GM18505 (cell line): ENCODE measurements around the gene ENTPD8.

Experiments
- ATAC-seq: cut with Tn5 transposase; IDR thresholded peaks from one replicate; pipeline ENCODE4 v1.9.1; 2021; ENCODE audit not compliant: unreplicated experiment
- POLR2A ChIP-seq: IDR thresholded peaks from 4 replicates; pipeline ENCODE4 v1.6.1; 2011; ENCODE audit warnings: borderline replicate concordance; ENCODE audit not compliant: insufficient read depth, insufficient read length; ENCODE audit errors: extremely low read depth

The ENTPD8 gene, protein sequence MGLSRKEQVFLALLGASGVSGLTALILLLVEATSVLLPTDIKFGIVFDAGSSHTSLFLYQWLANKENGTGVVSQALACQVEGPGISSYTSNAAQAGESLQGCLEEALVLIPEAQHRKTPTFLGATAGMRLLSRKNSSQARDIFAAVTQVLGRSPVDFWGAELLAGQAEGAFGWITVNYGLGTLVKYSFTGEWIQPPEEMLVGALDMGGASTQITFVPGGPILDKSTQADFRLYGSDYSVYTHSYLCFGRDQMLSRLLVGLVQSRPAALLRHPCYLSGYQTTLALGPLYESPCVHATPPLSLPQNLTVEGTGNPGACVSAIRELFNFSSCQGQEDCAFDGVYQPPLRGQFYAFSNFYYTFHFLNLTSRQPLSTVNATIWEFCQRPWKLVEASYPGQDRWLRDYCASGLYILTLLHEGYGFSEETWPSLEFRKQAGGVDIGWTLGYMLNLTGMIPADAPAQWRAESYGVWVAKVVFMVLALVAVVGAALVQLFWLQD

DNA sequence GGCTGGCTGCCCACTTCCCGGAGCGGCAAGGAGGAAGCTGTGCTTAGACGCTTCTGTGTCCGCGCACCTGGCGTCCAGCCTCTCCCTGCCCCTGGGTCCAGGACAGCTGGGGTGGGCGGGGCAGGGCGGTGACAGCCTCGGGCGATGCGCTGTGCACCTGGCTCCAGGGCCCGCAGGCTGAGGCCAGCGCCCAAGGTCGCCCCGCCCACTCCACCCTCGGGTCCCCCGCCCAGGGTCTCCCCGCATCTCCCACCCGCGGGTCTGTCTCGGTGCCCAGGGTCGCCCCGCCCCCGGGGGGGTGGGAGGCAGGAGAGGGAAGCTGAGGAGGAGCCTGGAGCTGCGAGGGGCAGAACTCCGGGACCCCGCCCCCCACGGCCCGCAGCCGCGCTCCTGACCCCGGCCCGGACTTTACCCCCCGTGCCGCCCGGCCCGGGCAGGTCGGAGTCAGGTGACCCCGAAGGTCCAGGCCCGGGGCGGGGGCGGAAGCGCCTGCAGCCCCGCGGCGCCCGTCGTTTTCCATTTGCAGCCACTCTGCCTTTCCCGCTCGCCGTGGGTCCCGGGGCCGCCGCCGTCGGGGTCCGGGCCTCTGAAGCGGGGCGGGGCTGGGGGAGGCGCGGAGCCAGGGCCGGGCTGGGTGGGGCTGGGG, at the start of gene ENTPD8:
ENTPD8 (minus strand) TSS at position 69 of the 646 bp plus-strand sequence. CDS start 3,072 bp downstream, outside the sequence.
- ATAC-seq: no peak
- no peak for TF ChIP-seq POLR2A

DNA sequence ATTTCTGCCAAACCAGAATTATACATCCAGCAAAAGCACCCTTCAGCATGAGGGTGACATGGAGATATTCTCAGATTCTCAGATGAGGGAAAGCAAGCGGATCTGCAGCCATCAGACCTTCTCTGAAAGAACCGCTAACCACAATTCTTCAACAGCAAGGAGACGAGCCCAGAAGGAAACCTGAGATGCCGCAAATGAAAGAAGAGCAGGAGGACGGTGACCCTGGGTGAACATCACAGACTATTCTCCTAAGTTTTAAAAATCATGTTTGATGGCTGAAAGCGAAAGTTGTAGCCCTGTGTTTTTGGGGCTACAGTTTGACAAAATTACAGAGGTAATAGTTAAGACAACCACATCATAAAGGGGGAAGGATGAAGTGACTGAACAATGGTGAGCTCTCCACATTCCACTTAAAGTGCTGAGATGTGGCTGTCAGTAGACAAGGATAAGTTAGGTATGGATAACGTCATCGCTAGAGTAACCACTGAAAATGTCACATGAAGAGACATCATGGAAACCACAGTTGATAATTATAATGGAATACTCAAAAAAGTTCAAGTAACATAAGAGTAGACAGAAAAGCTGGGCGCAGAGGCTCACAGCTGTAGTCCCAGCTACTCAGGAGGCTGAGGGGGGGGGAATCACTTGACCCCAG, 49.5 kb upstream of the ENTPD8 start:
- no peak for TF ChIP-seq POLR2A
- no peak for ATAC-seq

DNA sequence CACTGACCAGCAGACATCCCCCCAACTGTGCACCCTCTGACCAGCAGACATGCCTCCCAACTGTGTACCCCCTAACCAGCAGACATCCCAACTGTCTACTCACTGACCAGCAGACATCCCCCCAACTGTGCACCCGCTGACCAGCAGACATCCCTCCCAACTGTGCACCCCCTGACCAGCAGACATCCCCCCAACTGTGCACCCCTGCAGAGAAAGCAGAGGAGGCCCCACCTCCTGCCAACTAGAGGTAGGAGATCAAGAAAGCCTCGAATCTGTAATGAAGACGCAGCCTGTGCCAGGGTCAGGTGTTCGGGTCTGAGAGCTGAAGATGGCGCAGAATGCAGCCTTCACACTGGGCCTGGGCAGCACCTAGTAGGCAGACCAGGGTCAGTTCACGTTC, 47.7 kb upstream of the ENTPD8 start:
- TF ChIP-seq POLR2A: no peak
- no peak for ATAC-seq

DNA sequence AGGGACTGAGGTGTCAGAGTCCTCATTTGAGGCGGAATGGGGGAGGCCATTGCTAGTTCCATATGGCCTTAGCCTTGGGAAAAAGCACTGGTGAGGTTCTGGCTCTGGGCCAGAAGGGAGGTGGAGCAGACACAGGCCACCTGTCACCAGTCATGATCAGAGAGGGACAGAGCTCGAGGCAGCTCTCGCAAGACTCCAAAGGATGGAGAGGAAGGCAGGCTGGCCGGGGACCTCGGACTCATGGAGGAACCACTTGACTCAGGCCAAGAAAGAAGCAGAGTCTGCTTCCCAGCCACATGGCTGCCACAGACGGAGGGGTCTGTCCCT, 47.1 kb upstream of the ENTPD8 start:
- no peak for ATAC-seq

DNA sequence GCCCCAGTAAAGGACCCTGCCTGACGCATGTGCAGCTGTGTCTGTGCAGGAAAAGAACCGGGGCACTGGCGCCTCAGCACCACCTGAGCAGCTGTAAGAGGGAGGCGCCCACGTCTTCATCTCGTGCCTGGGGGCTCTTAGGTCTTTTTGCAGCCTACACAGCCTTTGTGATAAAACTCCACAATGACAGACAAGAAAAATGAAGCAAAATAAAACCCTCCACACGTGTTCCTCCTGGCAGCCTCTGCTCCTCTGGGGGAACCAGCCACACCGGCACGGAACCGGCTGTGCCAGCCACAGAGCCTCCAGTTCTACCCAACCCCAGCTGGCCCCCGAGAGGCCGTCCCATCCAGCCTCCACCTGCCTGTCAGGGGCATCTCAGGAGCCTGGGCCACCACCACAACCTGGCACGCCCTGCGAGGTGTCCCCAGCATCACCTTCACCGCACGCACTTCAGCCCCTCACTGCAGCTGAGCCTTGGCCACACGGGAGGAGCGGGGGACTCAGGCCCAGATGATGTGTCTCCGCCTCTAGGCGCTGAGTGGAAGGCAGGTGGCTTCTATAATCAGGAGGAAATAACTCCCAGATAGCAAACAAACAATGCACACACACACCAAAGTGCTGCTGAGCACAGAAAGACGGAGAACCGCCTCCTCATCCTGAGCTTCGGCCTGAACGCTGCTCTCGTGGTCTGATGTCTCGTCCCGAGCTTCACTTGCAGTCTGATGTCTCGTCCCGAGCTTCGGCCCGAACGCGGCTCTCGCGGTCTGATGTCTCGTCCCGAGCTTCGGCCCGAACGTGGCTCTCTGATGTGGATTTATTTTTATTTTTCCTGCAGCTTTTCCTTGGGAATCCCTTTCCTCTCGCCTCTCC, 46.5 kb upstream of the ENTPD8 start:
- no peak for TF ChIP-seq POLR2A
- ATAC-seq: no peak

More for the DNA sequence above, 47.1 kb upstream of the ENTPD8 start:
- no peak for TF ChIP-seq POLR2A

DNA sequence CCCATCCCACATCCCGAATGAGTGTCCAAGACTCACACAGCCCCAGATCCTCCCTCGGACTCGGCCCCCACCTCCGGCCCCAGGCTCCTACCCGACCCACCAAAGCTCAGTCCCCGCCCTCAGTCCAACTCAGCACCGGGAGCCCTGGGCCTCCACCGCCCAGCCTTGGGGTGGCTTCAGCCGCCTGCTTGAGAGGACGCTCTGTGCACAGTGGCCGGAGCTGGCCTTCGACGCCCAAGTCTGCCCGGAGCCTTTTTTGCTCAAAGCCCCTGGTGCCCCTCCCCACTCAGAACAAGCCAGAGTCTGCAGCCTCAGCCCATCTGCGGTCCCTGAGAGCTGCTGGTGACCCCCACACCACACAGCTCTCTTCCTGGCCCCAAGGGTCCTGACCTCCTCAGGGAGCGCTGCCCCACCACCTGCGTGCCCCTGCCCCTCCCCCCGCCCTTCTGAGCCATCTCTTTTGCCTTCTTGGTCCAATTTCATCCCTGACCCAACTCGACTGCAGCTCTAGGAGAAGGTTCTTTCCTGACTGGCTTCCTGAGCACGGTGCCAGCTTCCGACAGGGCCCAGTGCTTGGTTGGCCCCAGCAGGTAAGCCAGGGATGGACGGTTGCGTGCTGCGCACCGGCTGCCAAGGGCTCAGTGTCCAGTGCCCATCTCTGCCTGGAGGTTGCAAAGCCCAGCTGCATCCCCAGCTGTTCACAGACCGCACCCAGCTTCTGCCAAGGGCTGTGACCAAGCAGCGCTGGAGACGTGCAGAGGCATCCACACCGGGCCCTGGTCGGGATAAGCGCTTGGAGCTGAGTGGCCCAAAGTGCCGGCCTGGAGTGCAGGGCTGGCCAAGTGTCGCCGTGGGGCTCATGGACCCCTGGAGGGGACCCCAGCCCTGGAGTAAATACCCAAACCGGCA, 45.6 kb upstream of the ENTPD8 start:
- no peak for TF ChIP-seq POLR2A
- no peak for ATAC-seq

DNA sequence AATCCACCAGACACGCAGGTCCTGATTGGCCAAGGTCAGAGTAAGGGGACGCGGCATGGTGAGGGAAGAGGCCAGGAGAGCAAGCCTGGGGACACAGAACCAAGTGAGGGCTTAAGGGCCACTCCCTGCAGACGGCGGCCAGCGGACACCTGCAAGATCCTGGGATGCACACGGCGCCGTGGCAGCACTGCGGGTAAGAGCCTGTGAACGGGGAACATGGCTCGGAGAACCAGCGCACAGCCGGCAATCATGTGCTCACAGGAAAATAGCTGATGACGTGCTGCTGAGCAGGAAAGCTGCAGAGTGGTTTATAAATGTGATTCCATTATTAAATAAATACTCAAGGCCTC, 45.0 kb upstream of the ENTPD8 start:
- no peak for ATAC-seq
- TF ChIP-seq POLR2A: no peak

DNA sequence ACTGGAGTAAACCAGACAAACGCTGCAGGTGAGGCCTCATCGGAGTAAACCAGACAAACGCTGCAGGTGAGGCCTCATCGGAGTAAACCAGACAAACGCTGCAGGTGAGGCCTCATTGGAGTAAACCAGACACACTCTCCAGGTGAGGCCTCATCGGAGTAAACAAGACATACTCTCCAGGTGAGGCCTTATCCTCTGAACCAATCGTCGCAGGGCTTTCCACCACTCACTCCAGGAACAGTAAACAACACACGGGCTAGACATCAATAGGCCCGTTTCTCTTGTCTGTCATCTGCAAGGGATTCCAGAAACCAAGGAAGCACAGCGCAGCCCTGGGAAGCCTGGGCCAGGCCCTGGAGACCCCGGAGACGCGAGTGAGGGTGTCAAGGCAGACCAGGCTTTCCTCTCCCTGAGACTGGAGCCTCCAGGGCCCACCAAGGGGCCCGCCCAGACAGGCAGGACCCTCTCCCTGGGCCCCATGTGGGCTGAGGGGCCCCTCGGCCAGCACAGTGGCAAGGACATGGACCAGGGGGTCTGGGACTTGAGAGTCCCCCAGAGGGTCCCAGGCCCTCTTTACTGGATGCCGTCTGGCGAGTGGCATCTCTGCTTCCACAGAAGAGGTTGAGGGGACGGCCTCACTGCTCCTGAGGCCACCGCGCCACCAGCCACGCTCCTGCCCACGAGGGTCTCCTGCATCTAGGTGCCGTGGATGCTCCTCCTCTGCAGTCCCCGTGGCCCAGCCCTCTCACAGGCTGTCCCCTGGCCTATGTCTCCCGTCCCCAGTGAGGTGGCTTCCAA, 44.4 kb upstream of the ENTPD8 start:
- no peak for ATAC-seq
- TF ChIP-seq POLR2A: no peak

DNA sequence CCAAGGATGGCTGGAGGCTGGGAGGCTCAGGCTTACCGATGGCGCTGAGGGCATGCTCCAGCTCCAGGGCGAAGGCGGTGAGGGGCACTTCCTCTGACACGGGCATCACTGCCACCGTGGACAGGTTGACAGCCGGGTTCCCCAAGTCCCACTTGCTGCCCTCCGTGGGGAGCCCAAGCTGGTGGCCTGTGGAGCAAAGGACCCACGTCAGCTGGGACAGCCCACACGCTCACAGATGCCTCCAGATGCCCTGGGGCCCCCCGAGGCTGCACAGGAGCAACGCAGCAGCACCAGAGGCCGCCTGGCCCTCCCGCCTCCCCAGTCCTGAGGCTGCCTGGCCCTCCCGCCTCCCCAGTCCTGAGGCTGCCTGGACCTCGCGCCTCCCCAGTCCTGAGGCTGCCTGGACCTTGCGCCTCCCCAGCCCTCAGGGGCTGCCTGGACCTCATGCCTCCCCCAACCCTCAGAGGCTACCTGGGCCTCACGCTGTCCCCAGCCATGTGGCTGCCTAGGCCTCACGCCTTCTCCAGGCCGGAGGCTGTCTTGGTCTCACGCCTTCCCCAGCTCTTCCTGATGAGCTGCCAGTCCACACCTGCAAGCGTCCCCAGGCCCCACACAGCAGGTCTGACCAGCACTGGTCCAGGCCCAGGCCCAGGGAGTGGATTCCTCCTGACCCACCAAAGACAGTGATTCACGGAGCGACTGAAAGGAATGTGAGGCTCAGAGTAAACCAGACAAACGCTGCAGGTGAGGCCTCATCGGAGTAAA, 43.6 kb upstream of the ENTPD8 start:
- ATAC-seq: no peak
- no peak for TF ChIP-seq POLR2A

DNA sequence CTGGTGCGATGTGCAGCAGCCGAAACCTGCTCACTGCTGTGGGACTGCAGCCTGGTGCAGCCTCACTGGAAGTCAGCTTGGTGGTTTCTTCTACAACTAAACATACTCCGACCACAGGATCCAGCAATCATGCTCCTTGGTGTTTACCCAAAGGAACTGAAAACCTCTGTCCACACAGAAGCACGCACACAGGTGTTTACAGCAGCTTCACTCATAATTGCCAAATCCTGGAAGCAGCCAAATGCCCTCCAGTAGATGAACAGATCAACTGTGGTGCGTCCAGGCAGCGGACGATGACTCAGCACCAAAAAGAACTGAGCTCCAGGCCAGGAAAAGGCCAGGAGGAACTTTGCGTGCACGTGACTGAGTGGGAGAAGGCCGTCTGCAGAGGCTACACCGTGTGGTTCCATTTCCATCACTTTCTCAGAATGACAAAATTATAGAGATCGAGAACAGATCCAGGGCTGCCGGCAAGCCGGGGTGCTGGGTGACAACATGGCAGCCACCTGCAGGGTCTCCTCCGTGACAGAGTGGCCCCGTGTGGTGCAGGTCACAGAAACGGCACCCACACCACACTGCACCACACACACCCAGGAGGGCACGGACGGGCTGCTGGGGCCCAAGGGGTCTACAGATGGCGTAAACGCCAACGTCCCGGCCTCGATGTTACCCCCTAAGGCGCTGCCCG, 41.1 kb upstream of the ENTPD8 start:
- TF ChIP-seq POLR2A: no peak
- peak; percentile 55 for ATAC-seq
